Tibial nerve (tissue), 4 donors: ENCODE data around the gene FCHSD2. TPM values are rescaled to one million over a fixed set of nuclear protein-coding genes. Genes with fewer than 3 reads are reported as not detected.
"Not testable (repeated sequence)": the region's sequence is repeated elsewhere in the genome, so short reads cannot be mapped to it uniquely, and the experiment has no call there.

Source experiments
- DNase-seq, 2 donors: peaks; one replicate each; pipeline ENCODE4 v3.0.0-alpha.2; 2019; ENCODE audit warnings: low spot score in 2 of 2
- H3K27ac ChIP-seq, 4 donors: fragments of 200-600 bp; sonication (generic) in 3 of 4; one replicate each; pipeline ENCODE4 v1.5.1; 2017 to 2019; ENCODE audit warnings: mild to moderate bottlenecking in 1 of 4
- H3K27me3 ChIP-seq, 2 donors: fragments of 200-600 bp; sonication (generic) in 1 of 2; one replicate each; pipeline versions ENCODE4 v1.5.1 to v1.6.0; 2017 to 2019
- H3K36me3 ChIP-seq, 3 donors: fragments of 200-600 bp; sonication (generic); one replicate each; pipeline ENCODE4 v1.5.1; 2018 to 2019
- H3K4me1 ChIP-seq, 4 donors: fragments of 200-600 bp; sonication (generic) in 3 of 4; one replicate each; pipeline ENCODE4 v1.5.1; 2017 to 2019
- H3K4me3 ChIP-seq, 4 donors: fragments of 200-600 bp; sonication (generic) in 3 of 4; one replicate each; pipeline ENCODE4 v1.5.1; 2017 to 2019; ENCODE audit warnings: mild to moderate bottlenecking in 1 of 4, moderate library complexity in 1 of 4
- H3K9me3 ChIP-seq, 4 donors: fragments of 200-600 bp; sonication (generic) in 3 of 4; one replicate each; pipeline ENCODE4 v1.5.1; 2017 to 2019
- CTCF ChIP-seq, 5 experiments: fragments of 200-600 bp in 3 of 5; fragments of 450-650 bp in 2 of 5; sonication (generic) in 3 of 5; IDR thresholded peaks; one replicate each; pipeline ENCODE4 v1.5.1; 2016 to 2019; ENCODE audit warnings: antibody characterized with exemption in 5 of 5, mild to moderate bottlenecking in 3 of 5, moderate library complexity in 2 of 5
- EP300 ChIP-seq, 2 donors: sonication (generic); formaldehyde crosslinking; IDR thresholded peaks; one replicate each; pipeline ENCODE4 v1.6.1; 2017; ENCODE audit warnings: antibody characterized with exemption in 2 of 2, mild to moderate bottlenecking in 1 of 2
- POLR2A ChIP-seq, 2 donors: fragments of 450-650 bp; IDR thresholded peaks; one replicate each; pipeline ENCODE4 v1.6.1; 2017; ENCODE audit warnings: antibody characterized with exemption in 2 of 2, mild to moderate bottlenecking in 2 of 2, moderate library complexity in 2 of 2
- WGBS, 2 donors: methylation state at CpG; one replicate each; pipeline ENCODE4 v1.1.5; 2018; 5-methylcytosine and 5-hydroxymethylcytosine counted together
- total RNA-seq, 4 donors: library from RNA; depleted of rRNA; stranded (reverse); fragments of >200 nt; gene quantifications; one replicate each; pipeline ENCODE4 v1.1.0, GENCODE V29; 2016

FCHSD2 gene
- total RNA-seq, 4 donors from 2014 or later = 19.5 to 29.1 (median 22.8) TPM

- H3K4me3 ChIP-seq = no peak overlapping the region
- H3K9me3 ChIP-seq = no peaks in the 10 kb centered on the region
- H3K36me3 ChIP-seq = peaks cover 0 to 21% (median 7%) of the 10 kb centered on the region in 3 donors
- WGBS, 2 donors = 70 to 72% methylated on average over 6 of the region's 6 CpGs
- H3K27ac ChIP-seq = no peak overlapping the region
- no peak for DNase-seq
- H3K27me3 ChIP-seq = no peaks in the 10 kb centered on the region
- H3K4me1 ChIP-seq = peaks cover 0 to 33% (median 4%) of the 10 kb centered on the region in 4 donors
- no peak for TF ChIP-seq POLR2A (IDR thresholded peaks at IDR 0.05)
- no peak for TF ChIP-seq CTCF (IDR thresholded peaks at IDR 0.05)
- no peak for TF ChIP-seq EP300 (IDR thresholded peaks at IDR 0.05)
Measured at GRCh38 chr11:73135346-73136284, 6.5 kb downstream of the FCHSD2 start.

- Histone ChIP-seq H3K36me3 (peaks cover 0 to 29% (median 7%) of the 10 kb centered on the region in 3 donors), H3K4me1 (peaks cover 0 to 11% (median 2%) of the 10 kb centered on the region in 4 donors)
- DNase-seq, H3K27ac ChIP-seq, H3K27me3 ChIP-seq, H3K4me3 ChIP-seq, H3K9me3 ChIP-seq: not testable (repeated sequence)
- 93 to 96% methylated on average over 2 of the region's 2 CpGs for WGBS, 2 donors
Measured at GRCh38 chr11:73132349-73132748, 9.8 kb downstream of the FCHSD2 start.

GRCh38 chr11:73130181-73130580, 11.9 kb downstream of the FCHSD2 start:
- peaks cover 0 to 15% (median 0%) of the 10 kb centered on the region in 4 donors for H3K4me1 ChIP-seq
- 95% methylated on average over 1 of the region's 1 CpG for WGBS, 2 donors
- H3K27ac ChIP-seq = no peak overlapping the region
- H3K27me3 ChIP-seq = no peaks in the 10 kb centered on the region
- no peak for DNase-seq
- H3K9me3 ChIP-seq = peaks cover 0 to 5% (median 0%) of the 10 kb centered on the region in 4 donors
- peaks cover 0 to 33% (median 7%) of the 10 kb centered on the region in 3 donors for H3K36me3 ChIP-seq
- no peak for TF ChIP-seq CTCF (IDR thresholded peaks at IDR 0.05)
- no peak for TF ChIP-seq POLR2A (IDR thresholded peaks at IDR 0.05)
- TF ChIP-seq EP300 (IDR thresholded peaks at IDR 0.05) = no peak
- H3K4me3 ChIP-seq = no peak overlapping the region

GRCh38 chr11:73129198-73129597, 12.9 kb downstream of the FCHSD2 start:
- no peak for DNase-seq
- Histone ChIP-seq H3K36me3 (peaks cover 0 to 34% (median 7%) of the 10 kb centered on the region in 3 donors), H3K4me1 (peaks cover 0 to 15% (median 0%) of the 10 kb centered on the region in 4 donors), H3K9me3 (peaks cover 0 to 14% (median 0%) of the 10 kb centered on the region in 4 donors), H3K27ac (no peak overlapping the region), H3K4me3 (no peak overlapping the region), H3K27me3 (no peaks in the 10 kb centered on the region)
- TF ChIP-seq POLR2A (IDR thresholded peaks at IDR 0.05) = no peak
- no peak for TF ChIP-seq EP300 (IDR thresholded peaks at IDR 0.05)
- 94 to 99% methylated on average over 10 of the region's 10 CpGs for WGBS, 2 donors

- Histone ChIP-seq H3K4me3 (no peak overlapping the region), H3K27me3 (no peaks in the 10 kb centered on the region), H3K27ac (peak overlapping the region in 2 of 4 donors; percentile 6 to 9), H3K9me3 (peaks cover 0 to 14% (median 0%) of the 10 kb centered on the region in 4 donors), H3K36me3 (peaks cover 0 to 21% (median under 1%) of the 10 kb centered on the region in 3 donors), H3K4me1 (peaks cover 0 to 15% (median 0%) of the 10 kb centered on the region in 4 donors)
- no peak for TF ChIP-seq CTCF (IDR thresholded peaks at IDR 0.05)
- no peak for TF ChIP-seq EP300 (IDR thresholded peaks at IDR 0.05)
- TF ChIP-seq POLR2A (IDR thresholded peaks at IDR 0.05) = no peak
- DNase-seq = no peak
- 61% methylated on average over 6 of the region's 6 CpGs for WGBS, 2 donors
Measured at GRCh38 chr11:73126804-73127480, 15.2 kb downstream of the FCHSD2 start.
